Measurements from ENCODE around the gene ING5.

Gene ING5

DNA sequence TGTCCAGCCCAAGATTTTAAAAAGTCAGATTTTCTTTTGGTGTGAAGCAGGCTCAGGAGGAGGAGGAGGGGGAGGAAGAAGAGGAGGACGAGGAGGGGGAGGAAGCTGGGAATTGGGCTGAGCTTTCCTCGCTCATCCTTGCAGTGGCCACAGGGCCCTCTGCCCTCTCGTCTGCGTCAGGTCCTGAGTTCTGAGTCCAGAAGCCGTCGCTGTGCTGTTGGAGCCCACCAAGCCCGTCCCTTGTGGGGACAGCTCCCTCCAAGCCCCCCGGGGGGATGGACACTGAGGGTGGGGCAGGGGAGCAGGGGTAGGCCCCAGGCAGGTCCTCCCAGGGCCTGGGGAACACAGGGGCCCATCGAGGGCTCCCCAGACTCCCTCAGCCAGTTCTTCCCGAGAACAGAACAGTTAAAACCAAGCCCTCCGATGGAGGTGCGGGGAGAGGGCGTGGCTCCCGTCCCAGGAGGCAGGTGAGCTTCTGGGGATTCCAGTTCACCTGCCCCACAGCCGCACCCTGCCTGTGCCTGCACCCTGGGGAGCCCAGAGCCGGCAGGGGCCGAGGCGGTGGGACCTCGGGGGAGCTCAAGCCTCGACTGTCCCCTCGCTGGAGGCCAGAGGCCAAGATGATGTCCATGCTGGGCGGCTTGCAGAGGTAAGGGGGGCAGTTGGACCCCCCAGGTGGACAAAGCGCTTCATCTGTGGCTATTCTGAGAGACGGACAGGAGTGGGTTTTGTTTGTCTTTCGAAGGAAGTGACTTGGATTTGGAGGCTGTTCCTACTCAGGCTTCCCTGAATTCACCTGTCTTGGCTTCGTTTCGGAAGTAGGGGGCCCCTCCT is 74.7 kb downstream of the ING5 start, which contains the start of gene GAL3ST2:
GAL3ST2 (plus strand) TSS at position 487 of the 834 bp plus-strand sequence; CDS start at position 621, 134 bp downstream.
- H3K4me3 ChIP-seq (ENCODE audit: low read depth, low read length) = no peak within 1 kb of the TSS
- in situ Hi-C loops (cut with HindIII; ENCODE audit: low sequenced_read_pairs) = no loop called here
- no peak for DNase-seq (ENCODE audit: low read depth)
- TF ChIP-seq, protein P1, sequence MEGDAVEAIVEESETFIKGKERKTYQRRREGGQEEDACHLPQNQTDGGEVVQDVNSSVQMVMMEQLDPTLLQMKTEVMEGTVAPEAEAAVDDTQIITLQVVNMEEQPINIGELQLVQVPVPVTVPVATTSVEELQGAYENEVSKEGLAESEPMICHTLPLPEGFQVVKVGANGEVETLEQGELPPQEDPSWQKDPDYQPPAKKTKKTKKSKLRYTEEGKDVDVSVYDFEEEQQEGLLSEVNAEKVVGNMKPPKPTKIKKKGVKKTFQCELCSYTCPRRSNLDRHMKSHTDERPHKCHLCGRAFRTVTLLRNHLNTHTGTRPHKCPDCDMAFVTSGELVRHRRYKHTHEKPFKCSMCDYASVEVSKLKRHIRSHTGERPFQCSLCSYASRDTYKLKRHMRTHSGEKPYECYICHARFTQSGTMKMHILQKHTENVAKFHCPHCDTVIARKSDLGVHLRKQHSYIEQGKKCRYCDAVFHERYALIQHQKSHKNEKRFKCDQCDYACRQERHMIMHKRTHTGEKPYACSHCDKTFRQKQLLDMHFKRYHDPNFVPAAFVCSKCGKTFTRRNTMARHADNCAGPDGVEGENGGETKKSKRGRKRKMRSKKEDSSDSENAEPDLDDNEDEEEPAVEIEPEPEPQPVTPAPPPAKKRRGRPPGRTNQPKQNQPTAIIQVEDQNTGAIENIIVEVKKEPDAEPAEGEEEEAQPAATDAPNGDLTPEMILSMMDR (IDR thresholded peaks at IDR 0.05; ENCODE audit: low read depth, low read length, missing control alignments) = no peak

DNA sequence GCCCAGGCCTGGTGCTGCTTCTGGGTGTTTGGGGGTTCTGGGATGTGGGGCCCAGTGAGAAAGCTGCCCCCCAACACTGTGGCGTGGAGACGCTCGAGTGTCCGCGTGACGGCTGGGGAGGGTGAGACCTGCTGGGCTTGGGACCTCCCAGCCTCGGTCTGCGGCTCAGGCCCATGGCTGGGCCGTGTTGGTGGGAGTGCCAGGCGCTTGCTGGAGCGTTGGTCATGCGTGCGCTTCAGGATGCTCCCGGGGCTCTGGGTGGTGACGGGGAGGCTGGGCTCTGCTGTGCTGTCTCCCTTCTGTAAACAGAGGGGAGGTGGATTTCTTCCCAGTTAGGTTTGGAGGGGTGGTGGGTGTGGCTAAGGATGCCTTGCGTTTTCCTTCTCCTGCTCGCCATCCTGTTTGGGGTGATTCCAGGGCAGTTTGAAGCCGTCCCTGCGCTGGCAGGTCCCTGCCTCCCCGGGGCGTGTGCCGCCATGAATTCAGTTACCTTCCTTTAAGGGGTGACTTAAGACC is 75.4 kb downstream of the ING5 start:
- TF ChIP-seq, protein P1 (IDR thresholded peaks at IDR 0.05; ENCODE audit: low read depth, low read length, missing control alignments) = no peak
- no peak for DNase-seq (ENCODE audit: low read depth)
- in situ Hi-C loops (cut with HindIII; ENCODE audit: low sequenced_read_pairs) = no loop called here
- no peak overlapping the region for H3K4me3 ChIP-seq (ENCODE audit: low read depth, low read length)

DNA sequence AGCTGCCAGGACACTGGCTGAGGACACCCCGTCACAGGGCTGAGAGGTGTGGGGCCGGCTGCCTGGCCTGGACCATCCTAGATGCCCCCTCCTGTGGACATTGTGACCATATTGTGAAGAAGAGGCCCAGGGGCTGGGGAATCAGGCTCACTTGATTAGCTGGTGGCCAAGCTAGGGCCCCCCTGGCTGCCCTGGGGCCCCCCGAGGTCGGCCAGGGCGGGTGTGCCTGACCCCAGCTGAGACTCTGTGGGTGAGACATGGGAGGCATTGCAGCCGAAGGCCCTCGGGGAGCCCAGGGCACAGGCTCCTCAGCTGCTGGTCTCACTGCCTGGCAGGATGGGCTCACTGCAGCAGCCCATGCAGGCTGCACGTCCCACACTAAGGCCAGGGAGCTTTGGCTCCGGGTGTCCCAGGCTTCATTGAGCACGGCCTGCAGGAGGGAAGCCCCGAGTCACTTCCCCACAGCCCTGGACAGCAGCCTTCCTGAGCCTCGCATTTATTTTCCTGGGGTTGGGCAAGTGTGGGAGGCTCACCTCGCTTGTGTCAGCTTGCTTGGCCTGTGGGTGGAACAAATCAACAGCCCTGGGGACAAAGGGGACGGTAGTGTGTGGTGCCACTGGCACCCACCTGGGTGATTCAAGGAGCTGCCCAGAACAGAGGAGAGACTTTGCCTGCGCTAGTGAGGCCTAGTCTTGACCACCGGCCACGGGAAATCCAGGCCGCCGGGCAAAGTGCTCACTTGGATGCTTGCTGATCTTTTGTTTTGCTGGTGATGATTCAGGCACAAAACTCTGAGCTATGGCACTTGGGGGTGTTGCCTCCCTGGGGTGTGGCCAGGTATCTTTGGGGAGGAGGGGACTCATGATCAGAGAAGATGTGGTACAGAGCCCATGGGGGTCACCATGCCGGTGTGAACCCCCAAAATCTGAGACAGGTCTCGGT is 76.1 kb downstream of the ING5 start:
- in situ Hi-C loops (cut with HindIII; ENCODE audit: low sequenced_read_pairs) = no loop called here
- DNase-seq (ENCODE audit: low read depth) = no peak
- TF ChIP-seq, protein P1 (IDR thresholded peaks at IDR 0.05; ENCODE audit: low read depth, low read length, missing control alignments) = no peak
- H3K4me3 ChIP-seq (ENCODE audit: low read depth, low read length) = no peak overlapping the region
